Thyroid gland (tissue), 4 donors: ENCODE measurements around the gene TNFAIP8L2.

ENCODE experiments used
- POLR2A ChIP-seq, 2 donors: fragments of 450-650 bp; IDR thresholded peaks; one replicate each; pipeline ENCODE4 v1.6.1; 2017; ENCODE audit warnings: antibody characterized with exemption in 2 of 2, mild to moderate bottlenecking in 2 of 2, moderate library complexity in 1 of 2
- TF ChIP-seq, protein P1 (sequence below), 6 experiments: fragments of 200-600 bp in 3 of 6; fragments of 450-650 bp in 3 of 6; sonication (generic) in 3 of 6; IDR thresholded peaks; one replicate each; pipeline ENCODE4 v1.5.1; 2016 to 2019; ENCODE audit warnings: antibody characterized with exemption in 6 of 6, mild to moderate bottlenecking in 2 of 6, inconsistent platforms in 1 of 6, moderate library complexity in 1 of 6

DNA sequence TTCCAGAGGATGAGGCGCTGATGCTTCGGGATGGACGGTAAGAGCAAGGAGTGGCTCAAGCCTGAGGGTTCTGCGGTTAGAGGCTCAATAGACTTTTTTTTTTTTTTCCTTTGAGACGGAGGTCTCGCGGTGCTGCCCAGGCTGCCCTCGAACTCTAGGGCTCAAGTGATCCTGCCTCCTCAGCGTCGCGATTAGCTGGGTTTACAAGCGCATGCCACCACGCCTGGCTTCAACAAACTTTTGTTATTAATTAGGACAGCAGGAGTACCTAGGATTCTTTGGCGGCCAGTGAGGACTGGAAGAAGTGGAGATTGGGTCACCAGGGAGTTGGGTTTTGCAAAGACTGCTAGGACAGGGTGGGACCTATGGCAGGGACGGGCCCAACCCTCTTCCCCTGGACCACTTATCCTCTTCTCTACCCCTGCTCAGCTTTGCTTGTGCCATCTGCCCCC lies 10.1 kb downstream of the TNFAIP8L2 start:
- TF ChIP-seq, protein P1, sequence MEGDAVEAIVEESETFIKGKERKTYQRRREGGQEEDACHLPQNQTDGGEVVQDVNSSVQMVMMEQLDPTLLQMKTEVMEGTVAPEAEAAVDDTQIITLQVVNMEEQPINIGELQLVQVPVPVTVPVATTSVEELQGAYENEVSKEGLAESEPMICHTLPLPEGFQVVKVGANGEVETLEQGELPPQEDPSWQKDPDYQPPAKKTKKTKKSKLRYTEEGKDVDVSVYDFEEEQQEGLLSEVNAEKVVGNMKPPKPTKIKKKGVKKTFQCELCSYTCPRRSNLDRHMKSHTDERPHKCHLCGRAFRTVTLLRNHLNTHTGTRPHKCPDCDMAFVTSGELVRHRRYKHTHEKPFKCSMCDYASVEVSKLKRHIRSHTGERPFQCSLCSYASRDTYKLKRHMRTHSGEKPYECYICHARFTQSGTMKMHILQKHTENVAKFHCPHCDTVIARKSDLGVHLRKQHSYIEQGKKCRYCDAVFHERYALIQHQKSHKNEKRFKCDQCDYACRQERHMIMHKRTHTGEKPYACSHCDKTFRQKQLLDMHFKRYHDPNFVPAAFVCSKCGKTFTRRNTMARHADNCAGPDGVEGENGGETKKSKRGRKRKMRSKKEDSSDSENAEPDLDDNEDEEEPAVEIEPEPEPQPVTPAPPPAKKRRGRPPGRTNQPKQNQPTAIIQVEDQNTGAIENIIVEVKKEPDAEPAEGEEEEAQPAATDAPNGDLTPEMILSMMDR (IDR thresholded peaks at IDR 0.05): no peak
- no peak for TF ChIP-seq POLR2A (IDR thresholded peaks at IDR 0.05)
